Measurements from ENCODE around the gene TRIM2. TPM values are rescaled to one million over a fixed set of nuclear protein-coding genes. Genes with fewer than 3 reads are reported as not detected.

Gene TRIM2
- total RNA-seq, 1 donor: 39.8 TPM

- H2AFZ ChIP-seq (ENCODE audit: low read length): no peak overlapping the region
- no peak for TF ChIP-seq CTCF (IDR thresholded peaks at IDR 0.05; ENCODE audit: extremely low read depth, low read depth, low read length)
- DNase-seq (ENCODE audit: insufficient read length, low spot score, missing footprints): no peak
- H3K27me3 ChIP-seq (ENCODE audit: insufficient read depth, low read length): no peaks in the 10 kb centered on the region
- no peaks in the 10 kb centered on the region for H3K9me3 ChIP-seq (ENCODE audit: low read depth, low read length)
- H3K36me3 ChIP-seq (ENCODE audit: insufficient read depth, low read length): no peaks in the 10 kb centered on the region
- peaks cover 2% of the 10 kb centered on the region for H3K79me2 ChIP-seq (ENCODE audit: insufficient read depth, low read length)
- no peak overlapping the region for H3K4me2 ChIP-seq (ENCODE audit: insufficient read depth, low read length)
- H3K27ac ChIP-seq (ENCODE audit: low read depth, low read length): no peak overlapping the region
- H3K4me3 ChIP-seq (ENCODE audit: insufficient read depth, low read length): no peak overlapping the region
- no peaks in the 10 kb centered on the region for H3K4me1 ChIP-seq (ENCODE audit: insufficient read depth, low read length)
- peaks cover 10% of the 10 kb centered on the region for H4K20me1 ChIP-seq (ENCODE audit: insufficient read depth, low read length)
Measured at GRCh38 chr4:153260132-153260531, 55.9 kb downstream of the TRIM2 start.

- H3K9me3 ChIP-seq (ENCODE audit: low read depth, low read length): no peaks in the 10 kb centered on the region
- no peak overlapping the region for H3K27ac ChIP-seq (ENCODE audit: low read depth, low read length)
- H2AFZ ChIP-seq (ENCODE audit: low read length): no peak overlapping the region
- no peak for TF ChIP-seq CTCF (IDR thresholded peaks at IDR 0.05; ENCODE audit: extremely low read depth, low read depth, low read length)
- no peaks in the 10 kb centered on the region for H3K36me3 ChIP-seq (ENCODE audit: insufficient read depth, low read length)
- peaks cover 10% of the 10 kb centered on the region for H4K20me1 ChIP-seq (ENCODE audit: insufficient read depth, low read length)
- DNase-seq (ENCODE audit: insufficient read length, low spot score, missing footprints): no peak
- no peak overlapping the region for H3K4me3 ChIP-seq (ENCODE audit: insufficient read depth, low read length)
- H3K27me3 ChIP-seq (ENCODE audit: insufficient read depth, low read length): no peaks in the 10 kb centered on the region
- no peaks in the 10 kb centered on the region for H3K4me1 ChIP-seq (ENCODE audit: insufficient read depth, low read length)
- H3K79me2 ChIP-seq (ENCODE audit: insufficient read depth, low read length): peaks cover 2% of the 10 kb centered on the region
- H3K4me2 ChIP-seq (ENCODE audit: insufficient read depth, low read length): no peak overlapping the region
Measured at GRCh38 chr4:153260553-153261300, 56.5 kb downstream of the TRIM2 start.

GRCh38 chr4:153261461-153261860 is 57.2 kb downstream of the TRIM2 start:
- no peak overlapping the region for H3K4me3 ChIP-seq (ENCODE audit: insufficient read depth, low read length)
- H3K36me3 ChIP-seq (ENCODE audit: insufficient read depth, low read length): no peaks in the 10 kb centered on the region
- no peaks in the 10 kb centered on the region for H3K4me1 ChIP-seq (ENCODE audit: insufficient read depth, low read length)
- peaks cover 10% of the 10 kb centered on the region for H4K20me1 ChIP-seq (ENCODE audit: insufficient read depth, low read length)
- no peak overlapping the region for H2AFZ ChIP-seq (ENCODE audit: low read length)
- no peaks in the 10 kb centered on the region for H3K27me3 ChIP-seq (ENCODE audit: insufficient read depth, low read length)
- H3K4me2 ChIP-seq (ENCODE audit: insufficient read depth, low read length): no peak overlapping the region
- peaks cover 2% of the 10 kb centered on the region for H3K79me2 ChIP-seq (ENCODE audit: insufficient read depth, low read length)
- no peak overlapping the region for H3K27ac ChIP-seq (ENCODE audit: low read depth, low read length)
- TF ChIP-seq CTCF (IDR thresholded peaks at IDR 0.05; ENCODE audit: extremely low read depth, low read depth, low read length): no peak
- DNase-seq (ENCODE audit: insufficient read length, low spot score, missing footprints): no peak
- no peaks in the 10 kb centered on the region for H3K9me3 ChIP-seq (ENCODE audit: low read depth, low read length)

GRCh38 chr4:153261914-153262313 is 57.7 kb downstream of the TRIM2 start:
- Histone ChIP-seq H3K9me3 (ENCODE audit: low read depth, low read length) (no peaks in the 10 kb centered on the region), H3K4me2 (ENCODE audit: insufficient read depth, low read length) (no peak overlapping the region), H3K36me3 (ENCODE audit: insufficient read depth, low read length) (no peaks in the 10 kb centered on the region), H3K4me1 (ENCODE audit: insufficient read depth, low read length) (peaks cover 1% of the 10 kb centered on the region), H2AFZ (ENCODE audit: low read length) (no peak overlapping the region), H3K79me2 (ENCODE audit: insufficient read depth, low read length) (peaks cover 2% of the 10 kb centered on the region), H3K27ac (ENCODE audit: low read depth, low read length) (no peak overlapping the region), H3K4me3 (ENCODE audit: insufficient read depth, low read length) (no peak overlapping the region), H4K20me1 (ENCODE audit: insufficient read depth, low read length) (peaks cover 10% of the 10 kb centered on the region), H3K27me3 (ENCODE audit: insufficient read depth, low read length) (no peaks in the 10 kb centered on the region)
- TF ChIP-seq CTCF (IDR thresholded peaks at IDR 0.05; ENCODE audit: extremely low read depth, low read depth, low read length): no peak
- no peak for DNase-seq (ENCODE audit: insufficient read length, low spot score, missing footprints)
